ENCODE measurements around the gene AUTS2.
A peak's percentile ranks its signal among the peaks of the same experiment; 100 is the strongest.

The AUTS2 gene

DNA sequence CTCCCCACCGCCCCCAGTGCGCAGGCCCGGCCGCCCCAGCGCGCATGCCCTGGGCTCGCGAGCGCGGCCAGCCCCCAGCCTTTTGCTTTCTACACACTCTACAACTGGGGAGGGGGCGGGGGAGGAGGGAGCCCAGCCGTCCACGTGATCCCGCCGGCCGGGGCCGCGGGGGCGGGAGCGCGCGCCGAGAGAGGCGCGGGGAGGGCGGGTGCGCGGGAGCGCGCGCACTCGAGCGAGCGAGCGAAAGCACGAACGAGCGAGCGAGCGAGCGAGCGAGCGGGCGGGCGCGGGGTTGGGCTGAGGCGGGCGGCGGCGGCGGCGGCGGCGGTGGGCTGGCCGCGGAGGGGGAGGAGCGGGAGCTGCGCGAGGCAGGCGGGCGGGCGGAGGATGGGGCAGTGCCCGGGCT lies at the start of gene AUTS2:
AUTS2 (plus strand) TSS at position 395 of the 406 bp plus-strand sequence. CDS start 1,179 bp downstream, outside the sequence.
- DNase-seq (ENCODE audit: low spot score) = peak; percentile 19

DNA sequence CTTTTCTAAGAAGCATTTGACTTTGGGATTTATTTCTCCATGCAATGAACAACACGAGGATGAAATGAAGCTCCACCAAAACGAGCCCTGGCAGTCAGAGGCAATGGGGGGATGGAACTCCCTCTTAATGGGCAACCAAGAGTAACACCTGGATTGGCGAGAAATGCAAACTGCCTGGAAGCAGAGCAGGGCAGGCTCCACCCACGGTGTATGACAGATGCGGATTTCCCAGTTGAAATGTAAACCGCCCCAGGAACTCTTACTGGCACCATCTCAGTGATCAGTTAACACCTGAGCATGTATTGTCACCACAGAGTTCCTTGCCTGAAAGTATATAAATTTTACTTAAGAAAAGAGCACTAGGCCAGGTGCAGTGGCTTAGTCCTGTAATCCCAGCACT lies 47.3 kb upstream of the AUTS2 start:
- no peak for DNase-seq (ENCODE audit: low spot score)

DNA sequence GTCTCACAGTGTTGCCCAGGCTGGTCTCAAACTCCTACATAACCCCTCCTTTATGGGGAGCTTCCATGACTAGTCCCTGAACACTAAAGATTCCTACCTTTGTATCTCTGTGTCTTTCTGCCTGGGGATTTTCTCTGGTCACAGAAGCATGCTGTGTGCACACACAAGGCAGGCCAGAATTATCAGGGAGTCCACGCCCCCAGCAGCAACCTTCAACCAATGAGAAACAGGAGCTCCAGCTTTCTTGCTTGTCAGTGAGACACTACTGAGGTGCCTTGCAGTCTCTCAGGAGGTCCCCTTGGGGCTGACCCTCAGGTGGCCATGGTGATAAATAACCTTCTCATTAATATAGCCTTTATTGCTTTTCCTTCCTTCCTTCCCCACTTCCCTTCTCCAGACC lies 45.1 kb upstream of the AUTS2 start:
- no peak for DNase-seq (ENCODE audit: low spot score)

DNA sequence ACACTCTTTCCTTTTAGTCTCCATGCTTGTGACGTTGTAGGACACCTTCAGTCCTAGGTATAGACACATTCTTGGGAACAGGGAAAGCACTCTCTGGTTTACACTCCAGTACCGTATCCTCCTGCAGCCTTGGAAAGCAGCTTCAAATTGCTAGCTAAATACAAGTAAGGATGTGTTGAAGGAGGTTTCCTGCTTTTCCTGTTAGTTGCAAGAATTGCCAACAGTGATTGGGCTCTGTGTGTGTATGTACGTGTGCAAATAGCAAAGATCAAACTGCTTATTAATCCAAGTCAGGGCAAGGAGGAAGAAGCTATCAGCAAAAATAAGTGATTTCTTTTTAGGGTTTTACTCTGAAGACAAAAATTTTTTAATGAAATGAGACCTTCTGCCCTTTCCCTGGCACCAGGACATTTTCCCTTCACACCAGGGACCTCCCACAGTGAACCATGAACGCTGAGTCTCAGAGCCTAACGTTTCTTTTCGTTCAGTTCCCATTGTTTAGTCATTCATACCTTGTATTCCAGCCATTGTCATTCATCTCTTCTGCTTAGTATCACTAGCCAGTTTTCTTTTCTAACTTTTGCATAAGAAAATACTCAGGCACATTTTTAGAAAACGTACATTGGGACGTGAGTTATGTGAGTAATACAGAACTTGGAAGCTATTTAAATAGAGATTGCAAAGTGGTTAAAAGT lies 36.9 kb upstream of the AUTS2 start:
- no peak for DNase-seq (ENCODE audit: low spot score)

DNA sequence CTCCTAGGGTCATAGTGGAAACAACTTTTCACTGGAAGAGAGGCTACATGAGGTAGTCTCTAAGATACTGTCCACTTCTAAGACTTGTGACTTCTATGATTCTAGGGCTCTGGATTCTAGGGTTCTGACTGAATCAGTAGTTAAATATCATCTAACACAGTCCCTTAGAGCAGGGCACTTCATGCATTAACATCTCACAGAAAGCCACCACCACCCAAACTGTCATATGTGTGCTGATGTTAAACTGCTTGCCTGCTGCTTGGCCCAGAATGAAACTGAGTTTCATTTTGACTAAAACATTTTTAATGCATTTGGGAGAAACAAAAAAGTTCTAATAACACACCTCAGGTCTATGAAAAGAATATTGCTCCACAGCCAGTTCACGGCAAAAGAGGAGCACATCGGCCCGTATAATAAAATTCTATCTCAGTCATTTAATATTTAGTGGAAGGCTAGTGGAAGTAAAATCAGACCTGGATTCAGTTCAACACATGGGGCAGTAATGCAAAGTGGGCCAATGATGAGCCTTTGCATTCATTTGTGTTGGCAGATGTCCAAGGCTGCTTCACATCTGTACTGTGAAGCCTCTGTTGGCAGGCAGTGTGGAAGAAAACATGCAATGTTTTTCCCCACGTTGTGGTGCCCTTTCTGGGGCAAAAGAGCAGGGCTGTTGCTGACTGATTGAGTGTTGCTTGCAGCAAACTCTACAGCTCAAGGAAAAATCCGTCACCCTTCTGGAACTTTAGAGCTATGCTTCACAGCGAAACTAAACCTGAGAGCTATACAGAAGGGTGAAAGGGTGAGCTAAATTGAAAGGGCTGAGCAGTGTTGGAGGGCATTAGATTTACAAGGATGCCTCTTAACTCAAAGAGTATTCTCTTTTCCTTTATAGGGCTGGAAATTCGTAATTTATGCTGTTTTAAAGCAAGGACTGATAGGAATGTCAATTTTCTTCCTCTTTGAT lies 33.5 kb upstream of the AUTS2 start:
- DNase-seq (ENCODE audit: low spot score) = no peak

DNA sequence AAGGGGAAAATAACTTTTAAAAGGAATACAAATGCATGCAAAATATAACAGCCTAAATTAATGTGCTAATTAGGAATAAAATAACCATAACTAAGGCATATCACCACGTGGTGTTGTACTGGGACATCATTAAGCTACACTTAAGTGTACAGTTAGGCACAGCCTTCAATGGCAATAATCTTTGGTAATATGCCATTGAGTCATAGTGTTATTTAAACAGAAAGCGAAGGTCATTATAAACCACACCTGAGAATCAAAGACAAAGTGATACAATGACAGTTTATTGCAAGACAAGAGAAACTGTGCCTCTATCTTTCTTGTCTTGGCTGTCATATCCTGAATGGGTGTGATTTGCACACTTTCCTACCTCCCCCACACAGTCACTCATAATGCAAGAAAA lies 30.5 kb upstream of the AUTS2 start:
- DNase-seq (ENCODE audit: low spot score) = no peak

DNA sequence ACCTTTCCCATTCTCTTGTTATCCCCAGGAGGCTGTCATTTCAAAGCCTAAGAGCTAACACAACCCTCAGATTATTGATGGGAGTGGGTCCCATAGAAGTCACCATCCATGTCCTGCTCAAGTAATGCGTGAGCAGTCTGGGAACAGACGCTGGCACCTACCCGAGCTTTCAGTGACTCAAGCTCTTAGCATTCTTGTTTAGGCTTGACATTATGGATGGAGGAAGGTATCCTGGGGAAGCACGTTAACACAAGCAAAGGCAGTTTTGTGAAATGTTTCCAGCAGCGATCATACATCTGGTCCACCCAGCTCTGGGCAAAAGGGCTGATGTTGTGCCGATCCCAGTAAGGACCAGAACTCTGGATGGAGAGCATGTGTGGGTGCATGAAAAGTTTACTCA lies 30.0 kb upstream of the AUTS2 start:
- no peak for DNase-seq (ENCODE audit: low spot score)

DNA sequence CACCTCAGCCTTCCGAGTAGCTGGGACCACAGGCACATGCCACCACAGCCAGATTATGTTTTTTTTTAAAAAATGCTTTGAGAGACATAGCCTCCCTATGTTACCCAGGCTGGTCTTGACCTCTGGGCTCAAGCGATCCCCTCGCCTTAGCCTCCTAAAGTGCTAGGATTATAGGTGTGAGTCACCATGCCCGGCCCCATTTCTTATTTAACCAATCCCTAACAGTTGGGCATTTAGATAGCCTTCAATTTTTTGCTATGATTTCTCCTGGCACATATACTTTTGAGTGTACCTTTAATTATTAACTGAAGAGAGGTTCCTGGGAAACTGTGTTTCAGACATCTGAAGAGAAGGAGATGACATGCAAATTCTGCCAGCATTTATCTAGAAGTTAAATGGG lies 22.6 kb upstream of the AUTS2 start:
- DNase-seq (ENCODE audit: low spot score) = no peak

DNA sequence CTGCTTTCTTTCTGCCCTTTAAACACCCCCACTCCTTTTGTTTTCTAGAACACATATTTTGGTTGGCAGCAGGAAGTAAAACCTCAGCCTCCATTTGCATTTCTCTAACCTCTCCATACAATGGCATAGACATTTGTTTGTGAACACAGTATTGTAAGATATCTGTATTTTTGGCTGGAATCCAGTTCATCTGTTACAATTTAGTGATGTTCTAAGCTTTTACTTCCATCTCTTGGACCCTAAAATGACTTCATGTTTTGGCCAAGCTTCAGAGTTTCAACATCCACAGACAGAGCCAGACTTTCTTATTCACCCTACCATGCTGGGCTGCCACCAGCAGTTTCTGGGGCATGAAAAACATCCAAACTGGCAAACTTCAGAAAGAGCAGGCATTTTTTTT lies 21.1 kb upstream of the AUTS2 start:
- DNase-seq (ENCODE audit: low spot score) = no peak

DNA sequence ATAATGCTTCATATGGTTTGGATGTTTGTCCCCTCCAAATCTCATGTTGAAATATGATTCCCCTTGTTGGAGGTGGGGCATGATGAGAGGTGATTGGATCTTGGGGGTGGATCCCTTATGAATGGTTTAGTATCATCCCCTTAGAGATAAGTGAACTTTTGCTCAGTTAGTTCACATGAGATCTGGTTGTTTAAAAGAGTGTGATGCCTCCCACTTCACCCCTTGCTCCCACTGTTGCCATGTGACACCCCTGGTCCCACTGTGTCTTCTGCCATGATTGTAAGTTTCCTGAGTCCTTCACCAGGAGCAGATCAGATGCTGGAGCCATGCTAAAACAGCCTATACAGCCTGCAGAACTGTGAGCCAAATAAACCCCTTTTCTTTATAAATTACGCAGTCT lies 13.1 kb upstream of the AUTS2 start:
- DNase-seq (ENCODE audit: low spot score) = no peak

DNA sequence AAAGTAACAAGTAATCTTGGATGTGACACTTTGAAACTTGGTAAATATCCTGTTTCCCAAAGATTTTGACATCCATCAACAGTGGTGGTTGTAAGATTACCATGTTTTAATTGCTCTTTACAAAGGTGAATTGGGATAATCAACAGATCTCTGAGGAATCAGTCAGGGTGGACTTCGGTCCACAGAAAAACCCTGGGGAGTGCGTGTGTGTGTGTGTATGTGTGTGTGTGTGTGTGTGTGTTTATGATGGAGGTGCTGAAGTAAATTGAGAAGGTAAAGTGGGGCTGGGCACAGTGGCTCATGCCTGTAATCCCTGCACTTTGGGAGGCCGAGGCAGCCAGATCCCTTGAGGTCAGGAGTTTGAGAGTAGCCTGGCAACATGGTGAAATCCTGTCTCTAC lies 12.0 kb upstream of the AUTS2 start:
- no peak for DNase-seq (ENCODE audit: low spot score)

DNA sequence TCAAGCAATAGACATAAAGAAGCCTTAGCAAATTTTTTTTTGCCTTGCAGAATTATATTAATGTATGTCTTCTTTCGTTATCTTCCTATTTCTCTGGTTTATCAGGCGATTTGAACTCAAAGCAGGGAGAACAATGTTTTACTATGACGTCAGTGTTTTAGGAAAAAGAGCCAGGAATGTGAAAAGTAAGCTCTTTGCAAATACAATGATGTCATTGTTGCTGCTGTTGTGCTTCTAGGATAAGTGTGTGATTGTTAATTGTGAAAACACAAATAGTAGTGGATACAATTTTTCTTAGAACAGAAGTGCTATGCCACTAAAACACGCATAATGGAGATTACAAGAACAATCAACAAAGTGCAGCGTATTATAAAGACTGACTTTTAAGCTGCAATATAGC lies 9.5 kb upstream of the AUTS2 start:
- no peak for DNase-seq (ENCODE audit: low spot score)

DNA sequence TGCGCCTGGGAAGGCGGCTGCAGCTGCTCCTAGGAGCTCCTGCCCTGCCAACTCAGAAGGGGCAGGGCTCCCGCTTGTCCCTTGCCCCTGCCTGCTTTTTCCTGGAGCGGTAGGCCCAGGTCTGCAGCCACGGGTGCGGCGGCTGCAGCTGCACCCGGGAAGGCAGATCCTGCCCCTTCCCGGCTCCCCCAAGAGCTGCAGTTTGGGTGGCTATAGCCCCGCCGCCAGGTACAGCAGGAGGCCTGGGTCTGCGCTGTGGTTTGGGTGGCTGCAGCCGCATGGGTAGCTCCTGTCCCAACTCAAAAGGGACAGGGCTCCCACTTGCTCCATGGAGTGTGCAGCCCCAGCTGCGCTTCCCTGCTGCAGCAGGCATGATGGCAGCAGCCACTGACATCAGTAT lies 6.5 kb upstream of the AUTS2 start:
- DNase-seq (ENCODE audit: low spot score) = no peak

DNA sequence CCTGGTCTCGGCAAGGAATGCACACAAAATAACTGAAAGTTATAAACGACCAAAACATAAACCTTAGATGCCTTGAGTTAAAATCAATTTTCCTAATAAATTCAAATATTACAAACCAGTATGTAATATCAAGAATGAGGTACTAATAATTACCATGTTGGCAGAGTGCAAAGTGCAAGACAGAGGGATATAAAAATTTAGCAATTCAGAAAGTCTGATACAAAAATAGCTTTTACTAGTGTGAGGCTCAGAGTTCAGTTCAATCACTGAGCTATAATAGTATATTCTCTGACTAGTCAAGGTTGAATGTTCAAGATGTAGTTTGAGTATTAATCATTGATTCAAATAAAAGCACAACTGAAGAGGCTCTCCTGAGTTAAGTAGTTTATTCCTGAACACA lies 4.8 kb upstream of the AUTS2 start:
- no peak for DNase-seq (ENCODE audit: low spot score)

DNA sequence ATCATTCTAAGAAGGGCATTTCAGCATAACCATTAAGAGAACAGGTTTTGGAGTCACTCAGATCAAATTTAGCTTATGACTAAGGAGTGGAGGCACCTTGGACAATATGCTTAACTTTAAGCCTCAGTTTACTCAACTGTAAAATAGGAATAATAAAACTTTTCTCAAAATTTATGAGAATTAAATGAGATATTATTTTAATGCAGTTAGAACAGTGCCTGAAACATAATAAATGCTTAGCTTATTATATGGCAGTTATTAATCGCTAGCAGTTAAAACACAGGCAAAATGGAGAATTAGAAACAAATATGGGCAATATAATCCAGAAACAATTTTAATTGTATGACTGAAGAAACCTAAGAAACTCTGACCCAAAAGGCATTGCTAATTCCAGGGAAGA lies 2.9 kb upstream of the AUTS2 start:
- DNase-seq (ENCODE audit: low spot score) = no peak

DNA sequence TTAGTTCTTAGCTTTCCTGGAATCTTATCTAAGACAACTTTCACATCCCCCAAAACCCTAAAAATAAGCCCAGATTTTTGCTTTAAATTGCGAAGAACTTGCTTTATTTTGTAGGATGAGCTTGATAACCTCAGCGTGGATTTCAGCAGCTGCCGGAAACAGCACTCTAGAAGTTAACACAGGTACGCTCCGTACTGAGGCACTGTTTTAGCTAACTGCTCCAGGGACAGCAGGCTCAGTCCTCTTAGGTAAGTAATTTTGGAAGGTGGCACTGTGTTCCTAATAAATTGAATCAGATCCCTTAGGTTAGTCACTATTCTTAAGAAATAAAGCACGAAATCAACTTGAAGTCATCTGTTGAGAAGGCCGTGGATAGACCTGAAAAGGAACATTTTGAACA lies 2.2 kb upstream of the AUTS2 start:
- no peak for DNase-seq (ENCODE audit: low spot score)

DNA sequence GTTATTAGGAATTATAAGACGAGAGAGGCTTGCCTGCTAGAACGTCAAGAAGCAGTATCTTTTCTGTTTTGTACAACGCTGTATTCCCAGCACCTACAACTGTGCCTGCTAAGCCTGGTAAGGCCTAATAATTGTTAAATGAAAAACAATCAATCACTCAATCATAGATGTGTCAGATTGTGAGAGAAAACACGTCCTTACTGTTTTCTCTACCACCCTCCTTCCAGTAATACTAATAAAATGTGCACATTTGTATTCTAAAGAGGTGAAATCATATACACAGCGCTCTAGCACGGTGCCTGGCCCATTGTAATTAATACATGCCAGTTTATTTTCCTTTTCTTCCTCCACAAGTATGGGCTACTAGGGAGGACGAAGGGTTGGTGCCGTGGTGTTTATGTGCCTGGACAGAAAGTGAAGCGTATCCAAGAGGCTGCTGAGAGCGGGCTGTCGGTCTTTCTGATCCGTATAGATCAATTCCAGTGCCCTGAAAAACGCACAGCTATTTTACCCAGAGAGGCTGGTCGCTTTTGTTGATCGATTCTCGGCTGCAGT lies 1.5 kb upstream of the AUTS2 start:
- no peak for DNase-seq (ENCODE audit: low spot score)

DNA sequence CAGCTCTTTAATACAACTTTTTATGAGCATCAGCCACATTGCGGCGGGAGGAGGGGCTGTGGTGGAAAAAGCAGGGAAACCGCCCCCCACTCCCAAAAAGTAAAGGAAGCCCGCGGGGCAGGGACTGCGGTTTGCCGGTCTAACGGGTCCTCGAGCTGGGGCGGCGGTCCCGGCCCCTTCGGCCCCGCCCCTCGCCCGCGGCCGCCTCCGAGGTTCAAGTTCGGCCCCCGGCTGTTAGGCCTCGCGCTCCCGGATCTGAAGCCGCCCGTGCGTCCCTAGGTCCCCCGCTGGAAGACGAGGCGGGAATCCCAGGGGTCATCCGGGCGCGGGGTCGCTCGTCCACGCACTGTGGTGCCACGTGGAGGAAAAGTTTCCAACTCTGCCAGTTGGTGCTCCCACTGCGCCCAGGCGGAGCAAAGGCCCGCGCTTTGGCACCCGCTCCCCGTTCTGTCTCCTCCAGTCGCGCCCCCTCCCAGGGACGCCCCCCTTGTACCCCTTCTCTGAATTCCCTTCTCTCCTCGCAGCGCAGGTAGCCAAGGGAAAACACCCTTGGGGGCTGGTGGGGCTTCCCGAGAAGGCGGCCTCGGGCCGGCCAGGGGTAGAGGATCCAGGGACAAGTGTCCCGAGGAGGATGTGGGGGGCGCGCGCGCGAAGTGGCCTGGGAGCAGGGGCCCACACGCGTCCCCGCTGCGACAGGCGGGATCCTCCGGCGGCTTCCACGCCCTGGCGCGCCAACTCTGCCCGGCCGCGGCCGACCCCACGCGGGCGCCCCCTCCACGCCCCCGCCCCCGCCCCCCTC lies 798 bp upstream of the AUTS2 start:
- DNase-seq (ENCODE audit: low spot score) = no peak

DNA sequence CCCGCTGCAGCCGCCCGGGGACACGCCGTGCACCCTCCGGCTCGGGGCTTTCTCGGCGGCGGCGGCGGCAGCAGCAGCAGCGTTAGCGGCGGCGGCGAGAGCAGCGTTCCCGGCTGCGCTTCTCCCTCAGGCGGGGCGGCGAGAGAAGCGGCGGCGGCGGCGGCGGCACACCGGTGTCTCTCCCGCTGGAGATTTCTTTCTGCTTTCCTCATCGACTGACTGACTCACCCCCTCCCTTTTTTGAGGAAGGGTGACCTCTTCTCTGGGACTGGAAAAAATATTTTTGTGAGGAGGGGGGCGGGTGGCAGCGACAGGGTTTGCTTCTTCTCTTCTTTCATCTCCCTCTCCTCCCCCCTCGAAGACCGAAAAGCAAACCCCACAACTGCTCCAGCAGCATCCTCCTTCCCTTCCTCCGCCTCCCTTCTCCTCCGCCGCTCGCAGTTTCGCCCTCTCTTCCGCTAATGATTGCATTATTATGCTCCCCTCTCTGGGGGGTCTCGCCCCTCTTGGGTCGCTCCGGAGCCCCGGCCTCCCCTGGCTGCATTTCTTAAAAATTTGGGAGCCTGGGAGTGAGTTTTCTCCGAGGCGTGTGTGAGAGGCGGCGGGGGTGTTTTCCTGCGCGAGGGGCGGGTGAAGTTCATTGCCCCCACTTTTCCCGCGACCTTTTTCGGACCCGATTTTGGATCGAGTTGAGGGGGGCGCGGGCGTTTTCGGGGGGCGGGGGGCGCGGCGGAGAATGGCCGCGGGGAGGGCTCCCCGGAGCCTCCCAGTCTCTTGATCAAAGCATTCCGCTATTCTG lies 411 bp downstream of the AUTS2 start:
- no peak for DNase-seq (ENCODE audit: low spot score)

DNA sequence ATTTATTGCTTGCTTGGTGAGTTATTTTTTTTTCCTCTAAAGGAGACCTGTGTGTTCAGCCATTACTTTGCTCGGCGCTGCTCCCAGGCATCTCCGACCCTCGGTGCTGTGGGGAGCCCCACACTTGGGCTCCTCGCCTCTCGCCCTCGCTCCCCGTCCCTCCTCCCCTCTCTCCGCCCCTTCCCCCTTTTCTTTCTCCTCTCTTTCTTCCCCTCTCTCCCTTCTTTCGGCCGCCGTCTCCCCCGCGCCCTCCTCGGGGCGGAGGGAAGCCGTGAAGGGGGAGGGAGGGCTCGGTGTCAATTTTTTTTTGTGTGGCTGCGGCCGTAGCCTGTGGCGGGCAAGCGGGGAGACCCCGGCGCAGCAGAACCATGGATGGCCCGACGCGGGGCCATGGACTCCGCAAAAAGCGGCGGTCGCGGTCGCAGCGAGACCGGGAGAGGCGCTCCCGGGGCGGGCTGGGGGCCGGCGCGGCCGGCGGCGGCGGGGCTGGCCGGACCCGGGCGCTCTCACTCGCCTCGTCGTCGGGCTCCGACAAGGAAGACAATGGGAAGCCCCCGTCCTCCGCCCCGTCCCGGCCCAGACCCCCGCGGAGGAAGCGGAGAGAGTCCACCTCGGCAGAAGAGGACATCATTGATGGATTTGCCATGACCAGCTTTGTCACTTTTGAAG lies 1.1 kb downstream of the AUTS2 start:
- DNase-seq (ENCODE audit: low spot score) = no peak
